Smooth muscle cell (in vitro differentiated cells): ENCODE results near the gene DPP6. TPM values are rescaled to one million over a fixed set of nuclear protein-coding genes. Genes with fewer than 3 reads are reported as not detected.

Experiments
- DNase-seq: peaks from one replicate; lab custom pipeline; 2025; ENCODE audit not compliant: unreplicated experiment; lab: John Stamatoyannopoulos, UW
- H2AFZ ChIP-seq: fragments of 200-600 bp; sonication (generic); 2 replicates; pipeline ENCODE4 v1.6.0; 2016; ENCODE audit warnings: antibody characterized with exemption, low read depth, mild to moderate bottlenecking
- H3F3A ChIP-seq: fragments of 200-600 bp; sonication (generic); 2 replicates; pipeline ENCODE4 v1.6.0; 2017; ENCODE audit warnings: antibody characterized with exemption, low read depth
- H3K27ac ChIP-seq: fragments of 200-600 bp; sonication (generic); 2 replicates; pipeline ENCODE4 v1.5.1; 2016; ENCODE audit warnings: low read depth, mild to moderate bottlenecking
- H3K27me3 ChIP-seq: fragments of 200-600 bp; sonication (generic); 2 replicates; pipeline ENCODE4 v1.6.1; 2016; ENCODE audit warnings: low read depth, mild to moderate bottlenecking
- H3K36me3 ChIP-seq: fragments of 200-600 bp; sonication (generic); 2 replicates; pipeline ENCODE4 v1.5.1; 2016; ENCODE audit warnings: low read depth
- H3K4me1 ChIP-seq: fragments of 200-600 bp; sonication (generic); 2 replicates; pipeline ENCODE4 v1.5.1; 2016; ENCODE audit warnings: low read depth
- H3K4me2 ChIP-seq: fragments of 200-600 bp; sonication (generic); 2 replicates; pipeline ENCODE4 v1.6.0; 2016; ENCODE audit warnings: mild to moderate bottlenecking
- H3K4me3 ChIP-seq: fragments of 200-600 bp; sonication (generic); 2 replicates; pipeline ENCODE4 v1.5.1; 2016; ENCODE audit warnings: mild to moderate bottlenecking
- H3K79me2 ChIP-seq: fragments of 200-600 bp; sonication (generic); 2 replicates; pipeline ENCODE4 v1.6.0; 2016; ENCODE audit warnings: low read depth, mild to moderate bottlenecking
- H3K9ac ChIP-seq: fragments of 200-600 bp; sonication (generic); 2 replicates; pipeline ENCODE4 v1.6.0; 2016; ENCODE audit warnings: low read depth
- H3K9me3 ChIP-seq: fragments of 200-600 bp; sonication (generic); replicated peaks from 2 replicates; pipeline ENCODE4 v1.5.1; 2016; ENCODE audit warnings: low read depth
- H4K20me1 ChIP-seq: fragments of 200-600 bp; sonication (generic); 2 replicates; pipeline ENCODE4 v1.6.0; 2016; ENCODE audit warnings: low read depth
- CTCF ChIP-seq: fragments of 200-600 bp; sonication (generic); IDR thresholded peaks from 2 replicates; pipeline ENCODE4 v1.5.1; 2017; ENCODE audit warnings: borderline replicate concordance, mild to moderate bottlenecking, antibody characterized with exemption; ENCODE audit not compliant: insufficient read depth, poor library complexity, severe bottlenecking
- WGBS: methylation state at CpG from one replicate; pipeline ENCODE4 v1.1.7; 2016; ENCODE audit warnings: low lambda C conversion rate; 5-methylcytosine and 5-hydroxymethylcytosine counted together
- polyA plus RNA-seq: library from polyadenylated mRNA; unstranded; fragments of >200 nt; fragmentation: Nextera tagmentation; extraction: Ambion mirVana; gene quantifications from 2 replicates; pipeline ENCODE4 v1.2.1, GENCODE V29; 2016
- total RNA-seq: library from RNA; depleted of rRNA; stranded (reverse); fragments of >200 nt; gene quantifications from 2 replicates; pipeline ENCODE4 v1.2.3, GENCODE V29; 2014

Gene DPP6
- total and polyA plus RNA-seq, 2 experiments from 2014 or later = 0.72 TPM; not detected in 1

- no peak for DNase-seq
- Histone ChIP-seq H3K9ac (no peak overlapping the region), H3K79me2 (no peaks in the 10 kb centered on the region), H3K27me3 (peaks cover 23% of the 10 kb centered on the region), H3F3A (no peaks in the 10 kb centered on the region), H4K20me1 (no peaks in the 10 kb centered on the region), H3K4me2 (no peak overlapping the region), H3K4me3 (no peak overlapping the region), H3K4me1 (no peaks in the 10 kb centered on the region), H3K27ac (no peak overlapping the region), H2AFZ (no peak overlapping the region), H3K9me3 (no peaks in the 10 kb centered on the region), H3K36me3 (no peaks in the 10 kb centered on the region)
- TF ChIP-seq CTCF = no peak
- 93% methylated on average over 13 of the region's 13 CpGs for WGBS
Observed at GRCh38 chr7:154795437-154795836, 743.2 kb downstream of the DPP6 start.

GRCh38 chr7:154804449-154804848, 752.3 kb downstream of the DPP6 start:
- Histone ChIP-seq H3K9ac (no peak overlapping the region), H3F3A (no peaks in the 10 kb centered on the region), H2AFZ (no peak overlapping the region), H4K20me1 (no peaks in the 10 kb centered on the region), H3K4me3 (no peak overlapping the region), H3K4me2 (no peak overlapping the region), H3K79me2 (no peaks in the 10 kb centered on the region), H3K36me3 (no peaks in the 10 kb centered on the region), H3K4me1 (no peaks in the 10 kb centered on the region), H3K9me3 (no peaks in the 10 kb centered on the region), H3K27ac (no peak overlapping the region), H3K27me3 (no peaks in the 10 kb centered on the region)
- 77% methylated on average over 3 of the region's 3 CpGs for WGBS
- DNase-seq = no peak
- no peak for TF ChIP-seq CTCF

GRCh38 chr7:154812027-154812426, 759.8 kb downstream of the DPP6 start:
- no peak overlapping the region for H3K4me2 ChIP-seq
- no peak for TF ChIP-seq CTCF
- no peak overlapping the region for H3K9ac ChIP-seq
- H3K79me2 ChIP-seq = no peaks in the 10 kb centered on the region
- no peaks in the 10 kb centered on the region for H3K9me3 ChIP-seq
- no peak overlapping the region for H3K27ac ChIP-seq
- H3K36me3 ChIP-seq = no peaks in the 10 kb centered on the region
- H2AFZ ChIP-seq = no peak overlapping the region
- no peaks in the 10 kb centered on the region for H3F3A ChIP-seq
- H3K4me3 ChIP-seq = no peak overlapping the region
- DNase-seq = no peak
- H4K20me1 ChIP-seq = no peaks in the 10 kb centered on the region
- H3K27me3 ChIP-seq = no peaks in the 10 kb centered on the region
- no peaks in the 10 kb centered on the region for H3K4me1 ChIP-seq
- WGBS = 78% methylated on average over 1 of the region's 1 CpG

DNA sequence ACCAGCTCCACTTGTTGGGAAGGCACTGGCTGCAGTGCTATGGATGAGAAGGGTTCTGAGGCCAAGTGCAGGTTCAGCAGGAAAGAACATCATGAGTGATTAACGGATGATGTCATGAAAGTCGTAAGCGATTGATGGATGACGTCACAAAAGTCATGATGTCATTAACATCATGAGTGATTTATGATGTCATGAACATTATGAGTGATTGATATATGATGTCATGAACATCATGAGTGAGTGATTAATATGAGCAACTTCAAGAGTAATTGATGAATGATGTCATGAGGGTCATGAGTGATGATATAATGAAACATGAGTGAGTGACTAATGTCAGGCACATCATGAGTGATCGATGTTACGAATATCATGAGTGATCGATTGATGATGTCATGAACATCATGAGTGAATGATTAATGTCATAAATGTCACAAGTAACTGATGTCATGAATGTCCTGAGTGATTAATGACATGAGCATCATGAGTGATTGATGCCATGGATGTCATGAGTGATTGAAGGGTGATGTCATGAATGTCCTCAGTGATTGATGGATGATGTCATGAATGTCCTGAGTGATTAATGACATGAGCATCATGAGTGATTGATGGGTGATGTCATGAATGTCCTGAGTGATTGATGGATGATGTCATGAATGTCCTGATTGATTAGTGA, 765.2 kb downstream of the DPP6 start:
- Histone ChIP-seq H3K79me2 (no peaks in the 10 kb centered on the region), H3K9me3 (no peaks in the 10 kb centered on the region), H2AFZ (no peak overlapping the region), H3K9ac (no peak overlapping the region), H3K4me1 (no peaks in the 10 kb centered on the region), H3K27me3 (no peaks in the 10 kb centered on the region), H3K27ac (no peak overlapping the region), H3K4me2 (no peak overlapping the region), H3F3A (no peaks in the 10 kb centered on the region), H4K20me1 (no peaks in the 10 kb centered on the region), H3K36me3 (no peaks in the 10 kb centered on the region), H3K4me3 (no peak overlapping the region)
- no peak for DNase-seq
- TF ChIP-seq CTCF = no peak
- WGBS = 81% methylated on average over 7 of the region's 7 CpGs
